ENCODE measurements around the gene CMYA5.

The CMYA5 gene

DNA sequence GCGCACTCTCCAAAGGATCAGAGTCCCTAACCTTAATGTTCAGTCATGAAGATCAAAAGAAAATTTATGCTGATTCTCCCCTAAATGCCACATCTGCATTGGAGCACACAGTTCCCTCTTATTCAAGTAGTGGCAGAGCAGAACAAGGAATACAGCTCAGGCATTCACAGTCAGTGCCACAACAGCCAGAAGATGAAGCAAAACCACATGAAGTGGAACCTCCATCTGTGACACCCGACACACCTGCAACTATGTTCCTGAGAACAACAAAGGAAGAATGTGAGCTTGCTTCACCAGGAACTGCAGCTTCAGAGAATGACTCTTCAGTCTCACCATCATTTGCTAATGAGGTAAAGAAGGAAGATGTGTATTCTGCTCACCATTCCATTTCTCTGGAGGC lies 40.0 kb downstream of the CMYA5 start:
- TF ChIP-seq, protein P1, sequence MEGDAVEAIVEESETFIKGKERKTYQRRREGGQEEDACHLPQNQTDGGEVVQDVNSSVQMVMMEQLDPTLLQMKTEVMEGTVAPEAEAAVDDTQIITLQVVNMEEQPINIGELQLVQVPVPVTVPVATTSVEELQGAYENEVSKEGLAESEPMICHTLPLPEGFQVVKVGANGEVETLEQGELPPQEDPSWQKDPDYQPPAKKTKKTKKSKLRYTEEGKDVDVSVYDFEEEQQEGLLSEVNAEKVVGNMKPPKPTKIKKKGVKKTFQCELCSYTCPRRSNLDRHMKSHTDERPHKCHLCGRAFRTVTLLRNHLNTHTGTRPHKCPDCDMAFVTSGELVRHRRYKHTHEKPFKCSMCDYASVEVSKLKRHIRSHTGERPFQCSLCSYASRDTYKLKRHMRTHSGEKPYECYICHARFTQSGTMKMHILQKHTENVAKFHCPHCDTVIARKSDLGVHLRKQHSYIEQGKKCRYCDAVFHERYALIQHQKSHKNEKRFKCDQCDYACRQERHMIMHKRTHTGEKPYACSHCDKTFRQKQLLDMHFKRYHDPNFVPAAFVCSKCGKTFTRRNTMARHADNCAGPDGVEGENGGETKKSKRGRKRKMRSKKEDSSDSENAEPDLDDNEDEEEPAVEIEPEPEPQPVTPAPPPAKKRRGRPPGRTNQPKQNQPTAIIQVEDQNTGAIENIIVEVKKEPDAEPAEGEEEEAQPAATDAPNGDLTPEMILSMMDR (IDR thresholded peaks at IDR 0.05; ENCODE audit: control insufficient read depth, extremely low read depth, insufficient read depth): no peak
- H3K4me3 ChIP-seq (ENCODE audit: low read depth, low read length): no peak overlapping the region
- DNase-seq (ENCODE audit: low read depth): no peak

GRCh38 chr5:79730564-79730963 lies 40.9 kb downstream of the CMYA5 start:
- TF ChIP-seq, protein P1 (IDR thresholded peaks at IDR 0.05; ENCODE audit: control insufficient read depth, extremely low read depth, insufficient read depth): no peak
- no peak for DNase-seq (ENCODE audit: low read depth)
- no peak overlapping the region for H3K4me3 ChIP-seq (ENCODE audit: low read depth, low read length)

- TF ChIP-seq, protein P1 (IDR thresholded peaks at IDR 0.05; ENCODE audit: control insufficient read depth, extremely low read depth, insufficient read depth): no peak
- no peak overlapping the region for H3K4me3 ChIP-seq (ENCODE audit: low read depth, low read length)
- DNase-seq (ENCODE audit: low read depth): no peak
Observed at GRCh38 chr5:79731775-79732174, 42.1 kb downstream of the CMYA5 start.

- TF ChIP-seq, protein P1 (IDR thresholded peaks at IDR 0.05; ENCODE audit: control insufficient read depth, extremely low read depth, insufficient read depth): no peak
- DNase-seq (ENCODE audit: low read depth): no peak
- no peak overlapping the region for H3K4me3 ChIP-seq (ENCODE audit: low read depth, low read length)
Observed at GRCh38 chr5:79736528-79737514, 47.2 kb downstream of the CMYA5 start.

- no peak overlapping the region for H3K4me3 ChIP-seq (ENCODE audit: low read depth, low read length)
- TF ChIP-seq, protein P1 (IDR thresholded peaks at IDR 0.05; ENCODE audit: control insufficient read depth, extremely low read depth, insufficient read depth): no peak
- DNase-seq (ENCODE audit: low read depth): no peak
Observed at GRCh38 chr5:79738349-79738748, 48.7 kb downstream of the CMYA5 start.

DNA sequence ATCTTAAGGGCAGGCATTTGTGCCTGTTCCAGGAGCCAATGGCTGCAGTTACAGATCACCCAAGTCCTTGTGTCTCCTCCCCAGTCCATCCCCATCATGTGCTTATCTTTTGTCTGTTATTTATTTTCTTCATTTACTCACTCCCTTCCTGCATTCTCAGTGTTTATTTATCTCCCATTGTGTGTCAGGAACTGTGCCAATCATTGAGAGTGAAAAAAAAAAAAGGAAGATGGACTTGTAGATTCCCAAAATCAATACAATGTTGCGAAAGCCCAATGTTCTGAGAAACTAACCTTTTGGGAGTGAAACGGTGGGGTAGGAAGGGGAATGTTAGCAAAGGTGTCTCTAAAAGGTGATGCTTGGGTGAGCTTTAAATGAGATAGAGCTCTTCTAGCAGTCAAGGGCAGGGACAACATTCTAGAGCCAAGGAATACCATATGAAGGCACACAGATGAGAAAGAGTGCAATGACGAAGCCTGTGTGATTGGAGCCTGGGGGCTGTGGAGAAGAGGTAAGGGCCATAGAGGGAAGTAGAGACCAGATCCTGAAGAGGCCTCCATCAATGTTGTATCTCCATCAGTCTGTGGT lies 53.0 kb downstream of the CMYA5 start:
- DNase-seq (ENCODE audit: low read depth): no peak
- TF ChIP-seq, protein P1 (IDR thresholded peaks at IDR 0.05; ENCODE audit: control insufficient read depth, extremely low read depth, insufficient read depth): no peak
- H3K4me3 ChIP-seq (ENCODE audit: low read depth, low read length): no peak overlapping the region

All from LNCaP clone FGC (cell line).